PC-9 (cell line): ENCODE data around the gene CHRNA3. TPM values are rescaled to one million over a fixed set of nuclear protein-coding genes. Genes with fewer than 3 reads are reported as not detected.

Experiments used
- BruUV-seq: library from RNA; stranded (reverse); fragments of 400-500 nt; replicated peaks from 2 replicates; lab custom pipeline; 2021; lab: Mats Ljungman, UMichigan
- CTCF ChIA-PET: fragments of 300-600 bp; sonication (Branson Sonifier 250); formaldehyde crosslinking; loops from one replicate; lab custom pipeline; 2022; ENCODE audit warnings: antibody characterized with exemption; lab: Charles Lee
- POLR2A ChIA-PET: fragments of 300-600 bp; sonication (Branson Sonifier 250); formaldehyde crosslinking; loops from one replicate; lab custom pipeline; 2022; ENCODE audit warnings: antibody characterized with exemption; ENCODE audit not compliant: unreplicated experiment; lab: Charles Lee
- DNase-seq, 2 experiments: peaks; one replicate each; pipeline versions ENCODE4 v3.0.0 to v3.0.0-alpha.2; 2015 to 2022; ENCODE audit warnings: mixed read lengths in 1 of 2
- H2AFZ ChIP-seq: fragments of 200-600 bp; sonication (generic); 2 replicates; pipeline ENCODE4 v1.8.1; 2017; ENCODE audit warnings: antibody characterized with exemption
- H3F3A ChIP-seq: fragments of 200-600 bp; sonication (generic); 2 replicates; pipeline ENCODE4 v1.8.1; 2017; ENCODE audit warnings: antibody characterized with exemption, mild to moderate bottlenecking, low read depth; ENCODE audit not compliant: insufficient read depth
- H3K27ac ChIP-seq: fragments of 200-600 bp; sonication (generic); 2 replicates; pipeline ENCODE4 v1.6.1; 2016; ENCODE audit warnings: mixed run types
- H3K27me3 ChIP-seq: fragments of 200-600 bp; sonication (generic); 2 replicates; pipeline ENCODE4 v1.6.1; 2016; ENCODE audit warnings: low read depth, mixed run types; ENCODE audit not compliant: insufficient read depth
- H3K36me3 ChIP-seq: fragments of 200-600 bp; sonication (generic); 2 replicates; pipeline ENCODE4 v1.6.1; 2016; ENCODE audit warnings: low read depth, mixed run types
- H3K4me1 ChIP-seq: fragments of 200-600 bp; sonication (generic); replicated peaks from 2 replicates; pipeline ENCODE4 v1.6.1; 2016; ENCODE audit warnings: mixed run types; ENCODE audit not compliant: insufficient read depth
- H3K4me2 ChIP-seq: fragments of 200-600 bp; sonication (generic); 2 replicates; pipeline ENCODE4 v1.6.1; 2017; ENCODE audit warnings: mixed run types
- H3K4me3 ChIP-seq: fragments of 200-600 bp; sonication (generic); 2 replicates; pipeline ENCODE4 v1.6.1; 2016; ENCODE audit warnings: mixed run types
- H3K79me2 ChIP-seq: fragments of 200-600 bp; sonication (generic); 2 replicates; pipeline ENCODE4 v1.6.1; 2017; ENCODE audit warnings: low read depth, mixed run types
- H3K9me2 ChIP-seq: fragments of 200-600 bp; sonication (generic); 2 replicates; pipeline ENCODE4 v1.8.1; 2017; ENCODE audit warnings: mild to moderate bottlenecking; ENCODE audit not compliant: insufficient read depth
- H3K9me3 ChIP-seq: fragments of 200-600 bp; sonication (generic); 2 replicates; pipeline ENCODE4 v1.8.1; 2016; ENCODE audit warnings: low read depth; ENCODE audit not compliant: insufficient read depth
- H4K20me1 ChIP-seq: fragments of 200-600 bp; sonication (generic); 2 replicates; pipeline ENCODE4 v1.8.1; 2017; ENCODE audit not compliant: insufficient read depth
- EZH2 ChIP-seq: fragments of 200-600 bp; sonication (generic); IDR thresholded peaks from 2 replicates; pipeline ENCODE4 v1.8.0; 2017; ENCODE audit warnings: antibody characterized with exemption, low read depth
- intact Hi-C: fragments of 100-400 bp; cut with micrococcal nuclease; formaldehyde crosslinking; loops from one replicate; pipeline ENCODE4 v1.10.0; 2022; ENCODE audit not compliant: unreplicated experiment
- total RNA-seq: library from RNA; stranded (reverse); gene quantifications from 2 replicates; pipeline ENCODE4 v1.2.3, GENCODE V29; 2021
- TF ChIP-seq, protein P1 (sequence below): fragments of 200-600 bp; sonication (generic); conservative IDR thresholded peaks from 2 replicates; pipeline ENCODE4 v1.6.1; 2017; ENCODE audit warnings: mixed run types, antibody characterized with exemption, mild to moderate bottlenecking, moderate library complexity

CHRNA3 gene
- total RNA-seq, 1 experiment from 2014 or later: not detected

DNA sequence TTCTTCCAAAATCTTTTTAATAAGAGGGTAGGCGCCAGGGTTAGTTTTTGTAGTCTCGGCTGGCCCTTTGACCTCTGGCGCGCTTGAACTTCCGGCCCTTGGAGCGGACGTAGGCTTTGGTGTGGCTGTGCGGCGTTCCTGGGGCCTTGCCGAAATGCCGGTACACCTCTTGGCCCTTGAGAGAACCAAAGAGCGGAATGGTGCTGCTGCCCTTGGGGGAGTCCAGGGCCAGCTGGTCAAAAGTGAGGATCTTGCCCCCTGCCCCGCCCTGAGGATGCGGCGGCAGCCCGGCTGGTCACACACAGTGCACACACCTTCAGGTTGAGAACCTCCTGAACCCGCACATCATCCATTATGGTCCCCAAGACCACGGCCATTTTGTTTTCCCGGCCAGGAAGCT, 40.2 kb upstream of the CHRNA3 start:
- DNase-seq: no peak
- H3F3A ChIP-seq: 0 out of 2 replicates have a peak, but pooled peaks cover 5% of the 10 kb centered on the region
- no peak for TF ChIP-seq EZH2
- TF ChIP-seq, protein P1, sequence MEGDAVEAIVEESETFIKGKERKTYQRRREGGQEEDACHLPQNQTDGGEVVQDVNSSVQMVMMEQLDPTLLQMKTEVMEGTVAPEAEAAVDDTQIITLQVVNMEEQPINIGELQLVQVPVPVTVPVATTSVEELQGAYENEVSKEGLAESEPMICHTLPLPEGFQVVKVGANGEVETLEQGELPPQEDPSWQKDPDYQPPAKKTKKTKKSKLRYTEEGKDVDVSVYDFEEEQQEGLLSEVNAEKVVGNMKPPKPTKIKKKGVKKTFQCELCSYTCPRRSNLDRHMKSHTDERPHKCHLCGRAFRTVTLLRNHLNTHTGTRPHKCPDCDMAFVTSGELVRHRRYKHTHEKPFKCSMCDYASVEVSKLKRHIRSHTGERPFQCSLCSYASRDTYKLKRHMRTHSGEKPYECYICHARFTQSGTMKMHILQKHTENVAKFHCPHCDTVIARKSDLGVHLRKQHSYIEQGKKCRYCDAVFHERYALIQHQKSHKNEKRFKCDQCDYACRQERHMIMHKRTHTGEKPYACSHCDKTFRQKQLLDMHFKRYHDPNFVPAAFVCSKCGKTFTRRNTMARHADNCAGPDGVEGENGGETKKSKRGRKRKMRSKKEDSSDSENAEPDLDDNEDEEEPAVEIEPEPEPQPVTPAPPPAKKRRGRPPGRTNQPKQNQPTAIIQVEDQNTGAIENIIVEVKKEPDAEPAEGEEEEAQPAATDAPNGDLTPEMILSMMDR: no peak
- no peak overlapping the region for H2AFZ ChIP-seq
- no peak overlapping the region for H3K4me2 ChIP-seq
- intact Hi-C loops: no loop called here
- CTCF ChIA-PET: no interaction called here
- POLR2A ChIA-PET: interaction anchor here (0.6 kb wide), 1 partner anchor 212 kb away, joined by 7 read pairs; no protein-coding TSS in a partner anchor
- no peak overlapping the region for H3K4me3 ChIP-seq
- no peaks in the 10 kb centered on the region for H3K36me3 ChIP-seq
- H3K27me3 ChIP-seq: no peaks in the 10 kb centered on the region
- H3K27ac ChIP-seq: no peak overlapping the region
- H3K79me2 ChIP-seq: no peaks in the 10 kb centered on the region
- H4K20me1 ChIP-seq: no peaks in the 10 kb centered on the region
- H3K9me3 ChIP-seq: no peaks in the 10 kb centered on the region
- no peaks in the 10 kb centered on the region for H3K9me2 ChIP-seq
- no TSS peak for BruUV-seq
- H3K4me1 ChIP-seq: peaks cover 7% of the 10 kb centered on the region; the same call in 1 of the 2 replicates

DNA sequence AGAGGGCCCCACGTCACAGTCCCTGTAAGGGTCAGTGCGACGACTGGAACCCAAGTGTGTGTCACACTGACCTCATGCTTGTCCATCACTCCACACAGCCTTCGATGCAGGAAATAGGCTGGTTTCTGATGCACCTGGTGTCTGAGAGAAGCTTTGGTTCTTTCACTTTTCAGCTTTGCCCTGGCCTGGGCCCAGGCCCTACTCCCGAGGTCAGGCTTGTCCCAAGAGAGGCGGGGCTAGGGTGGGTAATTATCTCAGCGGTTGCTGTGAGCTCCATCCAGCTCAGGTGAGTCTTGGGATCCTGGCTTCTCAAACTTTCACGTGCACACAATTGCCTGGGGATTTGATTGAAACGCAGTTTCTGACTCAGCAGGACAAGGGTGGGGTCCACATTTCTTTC, 39.8 kb upstream of the CHRNA3 start:
- CTCF ChIA-PET: no interaction called here

DNA sequence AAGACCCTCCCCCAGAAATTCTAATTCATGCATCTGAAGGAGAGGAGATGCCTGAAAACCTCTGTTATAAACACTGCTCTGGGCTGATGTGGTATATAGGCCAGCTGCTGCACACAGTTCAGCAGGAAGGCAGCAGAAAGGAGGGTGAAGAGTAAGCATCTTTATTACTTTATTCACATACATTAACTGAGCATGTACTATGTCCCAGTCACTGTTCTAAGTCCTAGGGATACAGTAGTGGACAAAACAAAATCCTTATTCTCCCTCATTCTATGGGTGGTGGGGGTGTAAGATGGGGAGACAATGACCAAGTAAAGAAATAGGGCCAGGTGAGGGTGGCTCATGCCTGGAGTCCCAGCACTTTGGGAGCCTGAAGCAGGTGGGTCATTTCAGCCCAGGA, 38.0 kb upstream of the CHRNA3 start:
- Histone ChIP-seq H3K79me2 (no peaks in the 10 kb centered on the region), H4K20me1 (no peaks in the 10 kb centered on the region), H3K4me1 (peaks cover 7% of the 10 kb centered on the region; the same call in 1 of the 2 replicates), H2AFZ (no peak overlapping the region), H3K27ac (no peak overlapping the region), H3K4me2 (no peak overlapping the region), H3K4me3 (no peak overlapping the region), H3K9me2 (no peaks in the 10 kb centered on the region), H3K9me3 (no peaks in the 10 kb centered on the region), H3K36me3 (no peaks in the 10 kb centered on the region), H3K27me3 (no peaks in the 10 kb centered on the region), H3F3A (0 out of 2 replicates have a peak, but pooled peaks cover 5% of the 10 kb centered on the region)
- intact Hi-C loops: no loop called here
- no TSS peak for BruUV-seq
- ChIA-PET POLR2A (no interaction called here), CTCF (no interaction called here)
- TF ChIP-seq EZH2: no peak
- TF ChIP-seq, protein P1: no peak
- DNase-seq: no peak

More for the DNA sequence above, 39.8 kb upstream of the CHRNA3 start:
- Histone ChIP-seq H3K9me3 (no peaks in the 10 kb centered on the region), H3K79me2 (no peaks in the 10 kb centered on the region), H3F3A (0 out of 2 replicates have a peak, but pooled peaks cover 5% of the 10 kb centered on the region), H3K4me3 (no peak overlapping the region), H3K36me3 (no peaks in the 10 kb centered on the region), H3K9me2 (no peaks in the 10 kb centered on the region), H3K4me1 (peaks cover 7% of the 10 kb centered on the region; the same call in 1 of the 2 replicates), H3K27me3 (no peaks in the 10 kb centered on the region), H4K20me1 (no peaks in the 10 kb centered on the region), H2AFZ (no peak overlapping the region), H3K27ac (no peak overlapping the region), H3K4me2 (no peak overlapping the region)
- no peak for DNase-seq
- POLR2A ChIA-PET: interaction anchor here (0.6 kb wide), 1 partner anchor 213 kb away, joined by 7 read pairs; no protein-coding TSS in a partner anchor
- TF ChIP-seq, protein P1: no peak
- TF ChIP-seq EZH2: no peak
- no TSS peak for BruUV-seq
- intact Hi-C loops: no loop called here
